C4-2B (cell line): Measurements from ENCODE around the gene LRRTM4.

Experiments used
- ZFX ChIP-seq: fragments of 450-650 bp; IDR thresholded peaks from 2 replicates; pipeline ENCODE4 v1.6.1; 2017
- TF ChIP-seq, protein P1 (sequence below): fragments of 450-650 bp; conservative IDR thresholded peaks from 2 replicates; pipeline ENCODE4 v1.5.1; 2017; ENCODE audit warnings: mild to moderate bottlenecking

- TF ChIP-seq, protein P1, sequence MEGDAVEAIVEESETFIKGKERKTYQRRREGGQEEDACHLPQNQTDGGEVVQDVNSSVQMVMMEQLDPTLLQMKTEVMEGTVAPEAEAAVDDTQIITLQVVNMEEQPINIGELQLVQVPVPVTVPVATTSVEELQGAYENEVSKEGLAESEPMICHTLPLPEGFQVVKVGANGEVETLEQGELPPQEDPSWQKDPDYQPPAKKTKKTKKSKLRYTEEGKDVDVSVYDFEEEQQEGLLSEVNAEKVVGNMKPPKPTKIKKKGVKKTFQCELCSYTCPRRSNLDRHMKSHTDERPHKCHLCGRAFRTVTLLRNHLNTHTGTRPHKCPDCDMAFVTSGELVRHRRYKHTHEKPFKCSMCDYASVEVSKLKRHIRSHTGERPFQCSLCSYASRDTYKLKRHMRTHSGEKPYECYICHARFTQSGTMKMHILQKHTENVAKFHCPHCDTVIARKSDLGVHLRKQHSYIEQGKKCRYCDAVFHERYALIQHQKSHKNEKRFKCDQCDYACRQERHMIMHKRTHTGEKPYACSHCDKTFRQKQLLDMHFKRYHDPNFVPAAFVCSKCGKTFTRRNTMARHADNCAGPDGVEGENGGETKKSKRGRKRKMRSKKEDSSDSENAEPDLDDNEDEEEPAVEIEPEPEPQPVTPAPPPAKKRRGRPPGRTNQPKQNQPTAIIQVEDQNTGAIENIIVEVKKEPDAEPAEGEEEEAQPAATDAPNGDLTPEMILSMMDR, result no peak
- TF ChIP-seq ZFX, result no peak
Observed at GRCh38 chr2:77028032-77028600, 494.1 kb downstream of the LRRTM4 start.
